Endodermal cell (in vitro differentiated cells): ENCODE measurements around the gene ATG101. TPM values are rescaled to one million over a fixed set of nuclear protein-coding genes. Genes with fewer than 3 reads are reported as not detected.

ENCODE experiments used
- DNase-seq: peaks from one replicate; pipeline ENCODE4 v3.0.0-alpha.2; 2017
- H3K27ac ChIP-seq: 2 replicates; pipeline ENCODE4 v1.5.1; 2013; ENCODE audit warnings: mild to moderate bottlenecking, low read depth, low read length, moderate library complexity
- H3K27me3 ChIP-seq: 2 replicates; pipeline ENCODE4 v1.6.1; 2013; ENCODE audit warnings: mild to moderate bottlenecking, low read length, moderate library complexity; ENCODE audit not compliant: insufficient read depth, control insufficient read depth, poor library complexity, severe bottlenecking
- H3K36me3 ChIP-seq: 2 replicates; pipeline ENCODE4 v1.7.0; 2013; ENCODE audit warnings: mild to moderate bottlenecking, low read length, moderate library complexity; ENCODE audit not compliant: control insufficient read depth, insufficient read depth
- H3K4me1 ChIP-seq: one replicate; pipeline ENCODE4 v1.7.0; 2013; ENCODE audit warnings: low read length; ENCODE audit not compliant: control insufficient read depth, insufficient read depth
- H3K4me3 ChIP-seq: 2 replicates; pipeline ENCODE4 v1.5.1; 2013; ENCODE audit warnings: mild to moderate bottlenecking, low read length, moderate library complexity
- H3K9ac ChIP-seq: 2 replicates; pipeline ENCODE4 v1.6.1; 2013; ENCODE audit warnings: mild to moderate bottlenecking, low read length, moderate library complexity; ENCODE audit not compliant: poor library complexity, severe bottlenecking; ENCODE audit errors: extremely low read depth
- H3K9me3 ChIP-seq: 2 replicates; pipeline ENCODE4 v1.6.1; 2013; ENCODE audit warnings: mild to moderate bottlenecking, low read length, moderate library complexity; ENCODE audit not compliant: control insufficient read depth
- H3K27ac Mint-ChIP-seq: 2 replicates; pipeline ENCODE4 v1.8.0; 2020; ENCODE audit warnings: mixed read lengths
- H3K27me3 Mint-ChIP-seq: 2 replicates; pipeline ENCODE4 v1.8.0; 2021; ENCODE audit warnings: mild to moderate bottlenecking, mixed read lengths; ENCODE audit not compliant: insufficient read depth
- H3K36me3 Mint-ChIP-seq: 2 replicates; pipeline ENCODE4 v1.8.0; 2020; ENCODE audit warnings: low read depth, mixed read lengths
- H3K4me1 Mint-ChIP-seq: 2 replicates; pipeline ENCODE4 v1.8.0; 2020; ENCODE audit warnings: mixed read lengths
- H3K4me3 Mint-ChIP-seq: 2 replicates; pipeline ENCODE4 v1.8.0; 2020; ENCODE audit warnings: mild to moderate bottlenecking, moderate library complexity, mixed read lengths
- H3K9me3 Mint-ChIP-seq: 2 replicates; pipeline ENCODE4 v1.8.0; 2020; ENCODE audit warnings: mild to moderate bottlenecking, mixed read lengths
- CTCF ChIP-seq: fragments of 200-600 bp; sonication (generic); conservative IDR thresholded peaks from 2 replicates; pipeline ENCODE4 v1.5.0; 2021; ENCODE audit warnings: antibody characterized with exemption, mild to moderate bottlenecking
- WGBS, 2 experiments: methylation state at CpG; one replicate each; pipeline versions ENCODE4 v1.1.5 to v1.1.7; 2013; ENCODE audit warnings: missing lambda C conversion rate in 2 of 2, mixed read lengths in 1 of 2; ENCODE audit not compliant: insufficient coverage in 1 of 2, insufficient read length in 1 of 2; 5-methylcytosine and 5-hydroxymethylcytosine counted together
- total RNA-seq, 2 donors: library from RNA; stranded (reverse); fragmentation: NEBNext Ultra II Directional in 1 of 2; extraction: Animal tissue kit (Norgen Biotek cat#: 25700) in 1 of 2; gene quantifications; 2 replicates in 1 of 2; 3 replicates in 1 of 2; pipeline ENCODE4 v1.2.1, GENCODE V29; 2021

ATG101 gene
- total RNA-seq, 2 donors from 2014 or later = 32.1 TPM

GRCh38 chr12:52067081-52067374, 2.8 kb upstream of the ATG101 start:
- Mint-ChIP-seq H3K4me3 (no peak overlapping the region), H3K4me1 (peaks cover 20% of the 10 kb centered on the region), H3K27me3 (peaks cover 30% of the 10 kb centered on the region), H3K36me3 (peaks cover 2% of the 10 kb centered on the region), H3K9me3 (peaks cover 1% of the 10 kb centered on the region), H3K27ac (no peak overlapping the region)
- Histone ChIP-seq H3K27ac (no peak overlapping the region), H3K4me1 (no peaks in the 10 kb centered on the region), H3K4me3 (no peak overlapping the region), H3K9ac (no peak overlapping the region), H3K36me3 (no peaks in the 10 kb centered on the region), H3K9me3 (no peaks in the 10 kb centered on the region), H3K27me3 (peaks cover 19% of the 10 kb centered on the region)
- 81 to 83% methylated on average over 2 to 3 of the region's 3 CpGs for WGBS, 2 experiments
- no peak for DNase-seq
- no peak for TF ChIP-seq CTCF

- WGBS, 2 experiments = 5 to 11% methylated on average over 26 to 37 of the region's 37 CpGs
- Histone ChIP-seq H3K4me3 (peak overlapping the region; percentile 93), H3K27ac (no peak overlapping the region), H3K9ac (peak overlapping the region; percentile 92), H3K36me3 (peaks cover 18% of the 10 kb centered on the region), H3K9me3 (no peaks in the 10 kb centered on the region), H3K27me3 (peaks cover 17% of the 10 kb centered on the region), H3K4me1 (no peaks in the 10 kb centered on the region)
- Mint-ChIP-seq H3K36me3 (peaks cover 23% of the 10 kb centered on the region), H3K27ac (peak overlapping the region; percentile 100), H3K27me3 (peaks cover 20% of the 10 kb centered on the region), H3K4me3 (peak overlapping the region; percentile 96), H3K4me1 (peaks cover 16% of the 10 kb centered on the region), H3K9me3 (peaks cover 1% of the 10 kb centered on the region)
- no peak for DNase-seq
- peak; percentile 22 for TF ChIP-seq CTCF
These were observed 577 bp downstream of the ATG101 start for GRCh38 chr12:52070185-52070925.

- no peak overlapping the region for H3K27ac Mint-ChIP-seq
- H3K4me3 Mint-ChIP-seq = no peak overlapping the region
These were observed 4.0 kb downstream of the ATG101 start for GRCh38 chr12:52073531-52074381.

More at GRCh38 chr12:52073531-52074381, 4.0 kb downstream of the ATG101 start:
- H3K4me1 Mint-ChIP-seq = peaks cover 16% of the 10 kb centered on the region
- Histone ChIP-seq H3K9me3 (no peaks in the 10 kb centered on the region), H3K4me1 (no peaks in the 10 kb centered on the region), H3K4me3 (no peak overlapping the region), H3K36me3 (peaks cover 46% of the 10 kb centered on the region), H3K9ac (no peak overlapping the region), H3K27me3 (no peaks in the 10 kb centered on the region), H3K27ac (no peak overlapping the region)
- H3K27me3 Mint-ChIP-seq = no peaks in the 10 kb centered on the region
- no peak for TF ChIP-seq CTCF
- WGBS, 2 experiments = 93 to 99% methylated on average over 12 to 23 of the region's 23 CpGs
- DNase-seq = no peak
- H3K9me3 Mint-ChIP-seq = peaks cover 1% of the 10 kb centered on the region
- peaks cover 48% of the 10 kb centered on the region for H3K36me3 Mint-ChIP-seq
